NB4 (cell line): ENCODE results near the gene SPRR2E.

ENCODE experiments used
- MYC ChIP-seq: IDR thresholded peaks from 2 replicates; pipeline ENCODE4 v1.6.1; 2011; ENCODE audit warnings: low read depth, low read length
- POLR2A ChIP-seq: IDR thresholded peaks from 2 replicates; pipeline ENCODE4 v1.6.1; 2011; ENCODE audit warnings: mild to moderate bottlenecking; ENCODE audit not compliant: insufficient read length; ENCODE audit errors: extremely low read depth
- TF ChIP-seq, protein P1 (sequence below): IDR thresholded peaks from 2 replicates; pipeline ENCODE4 v1.6.1; 2011; ENCODE audit warnings: low read depth, low read length
- TF ChIP-seq, protein P2 (sequence below): IDR thresholded peaks from one replicate; pipeline ENCODE4 v1.5.1; 2012; ENCODE audit warnings: low read depth, low read length

DNA sequence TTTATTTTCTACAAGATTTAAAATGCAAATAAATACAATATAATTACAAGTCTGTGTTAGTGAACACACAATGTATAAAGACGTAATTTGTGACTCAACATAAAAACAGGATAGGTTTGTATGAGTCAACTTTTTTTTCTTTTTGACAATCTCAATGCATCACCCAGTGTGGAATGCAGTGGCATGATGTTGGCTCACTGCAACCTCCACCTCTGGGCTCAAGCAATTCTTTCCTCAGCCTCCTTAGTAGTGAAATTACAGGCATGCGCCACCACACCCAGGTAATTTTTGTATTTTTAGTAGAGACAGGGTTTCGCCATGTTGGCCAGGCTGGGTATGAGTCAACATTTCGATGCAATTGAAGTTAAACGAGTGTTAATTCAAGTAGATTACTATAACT is 5.9 kb upstream of the SPRR2E start:
- TF ChIP-seq, protein P1, sequence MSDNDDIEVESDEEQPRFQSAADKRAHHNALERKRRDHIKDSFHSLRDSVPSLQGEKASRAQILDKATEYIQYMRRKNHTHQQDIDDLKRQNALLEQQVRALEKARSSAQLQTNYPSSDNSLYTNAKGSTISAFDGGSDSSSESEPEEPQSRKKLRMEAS, result no peak
- TF ChIP-seq, protein P2, sequence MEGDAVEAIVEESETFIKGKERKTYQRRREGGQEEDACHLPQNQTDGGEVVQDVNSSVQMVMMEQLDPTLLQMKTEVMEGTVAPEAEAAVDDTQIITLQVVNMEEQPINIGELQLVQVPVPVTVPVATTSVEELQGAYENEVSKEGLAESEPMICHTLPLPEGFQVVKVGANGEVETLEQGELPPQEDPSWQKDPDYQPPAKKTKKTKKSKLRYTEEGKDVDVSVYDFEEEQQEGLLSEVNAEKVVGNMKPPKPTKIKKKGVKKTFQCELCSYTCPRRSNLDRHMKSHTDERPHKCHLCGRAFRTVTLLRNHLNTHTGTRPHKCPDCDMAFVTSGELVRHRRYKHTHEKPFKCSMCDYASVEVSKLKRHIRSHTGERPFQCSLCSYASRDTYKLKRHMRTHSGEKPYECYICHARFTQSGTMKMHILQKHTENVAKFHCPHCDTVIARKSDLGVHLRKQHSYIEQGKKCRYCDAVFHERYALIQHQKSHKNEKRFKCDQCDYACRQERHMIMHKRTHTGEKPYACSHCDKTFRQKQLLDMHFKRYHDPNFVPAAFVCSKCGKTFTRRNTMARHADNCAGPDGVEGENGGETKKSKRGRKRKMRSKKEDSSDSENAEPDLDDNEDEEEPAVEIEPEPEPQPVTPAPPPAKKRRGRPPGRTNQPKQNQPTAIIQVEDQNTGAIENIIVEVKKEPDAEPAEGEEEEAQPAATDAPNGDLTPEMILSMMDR, result no peak
- TF ChIP-seq POLR2A (no peak), MYC (no peak)
